Endodermal cell (in vitro differentiated cells): Measurements from ENCODE around the gene HDLBP. TPM values are rescaled to one million over a fixed set of nuclear protein-coding genes. Genes with fewer than 3 reads are reported as not detected.

Experiments used
- DNase-seq: peaks from one replicate; pipeline ENCODE4 v3.0.0-alpha.2; 2017
- H3K27ac ChIP-seq: 2 replicates; pipeline ENCODE4 v1.5.1; 2013; ENCODE audit warnings: mild to moderate bottlenecking, low read depth, low read length, moderate library complexity
- H3K27me3 ChIP-seq: 2 replicates; pipeline ENCODE4 v1.6.1; 2013; ENCODE audit warnings: mild to moderate bottlenecking, low read length, moderate library complexity; ENCODE audit not compliant: insufficient read depth, control insufficient read depth, poor library complexity, severe bottlenecking
- H3K36me3 ChIP-seq: 2 replicates; pipeline ENCODE4 v1.7.0; 2013; ENCODE audit warnings: mild to moderate bottlenecking, low read length, moderate library complexity; ENCODE audit not compliant: control insufficient read depth, insufficient read depth
- H3K4me1 ChIP-seq: one replicate; pipeline ENCODE4 v1.7.0; 2013; ENCODE audit warnings: low read length; ENCODE audit not compliant: control insufficient read depth, insufficient read depth
- H3K4me3 ChIP-seq: 2 replicates; pipeline ENCODE4 v1.5.1; 2013; ENCODE audit warnings: mild to moderate bottlenecking, low read length, moderate library complexity
- H3K9ac ChIP-seq: 2 replicates; pipeline ENCODE4 v1.6.1; 2013; ENCODE audit warnings: mild to moderate bottlenecking, low read length, moderate library complexity; ENCODE audit not compliant: poor library complexity, severe bottlenecking; ENCODE audit errors: extremely low read depth
- H3K9me3 ChIP-seq: 2 replicates; pipeline ENCODE4 v1.6.1; 2013; ENCODE audit warnings: mild to moderate bottlenecking, low read length, moderate library complexity; ENCODE audit not compliant: control insufficient read depth
- H3K27ac Mint-ChIP-seq: 2 replicates; pipeline ENCODE4 v1.8.0; 2020; ENCODE audit warnings: mixed read lengths
- H3K27me3 Mint-ChIP-seq: 2 replicates; pipeline ENCODE4 v1.8.0; 2021; ENCODE audit warnings: mild to moderate bottlenecking, mixed read lengths; ENCODE audit not compliant: insufficient read depth
- H3K36me3 Mint-ChIP-seq: 2 replicates; pipeline ENCODE4 v1.8.0; 2020; ENCODE audit warnings: low read depth, mixed read lengths
- H3K4me1 Mint-ChIP-seq: 2 replicates; pipeline ENCODE4 v1.8.0; 2020; ENCODE audit warnings: mixed read lengths
- H3K4me3 Mint-ChIP-seq: 2 replicates; pipeline ENCODE4 v1.8.0; 2020; ENCODE audit warnings: mild to moderate bottlenecking, moderate library complexity, mixed read lengths
- H3K9me3 Mint-ChIP-seq: 2 replicates; pipeline ENCODE4 v1.8.0; 2020; ENCODE audit warnings: mild to moderate bottlenecking, mixed read lengths
- WGBS, 2 experiments: methylation state at CpG; one replicate each; pipeline versions ENCODE4 v1.1.5 to v1.1.7; 2013; ENCODE audit warnings: missing lambda C conversion rate in 2 of 2, mixed read lengths in 1 of 2; ENCODE audit not compliant: insufficient coverage in 1 of 2, insufficient read length in 1 of 2; 5-methylcytosine and 5-hydroxymethylcytosine counted together
- total RNA-seq, 2 donors: library from RNA; stranded (reverse); fragmentation: NEBNext Ultra II Directional in 1 of 2; extraction: Animal tissue kit (Norgen Biotek cat#: 25700) in 1 of 2; gene quantifications; 2 replicates in 1 of 2; 3 replicates in 1 of 2; pipeline ENCODE4 v1.2.1, GENCODE V29; 2021
- TF ChIP-seq, protein P1 (sequence below): fragments of 200-600 bp; sonication (generic); conservative IDR thresholded peaks from 2 replicates; pipeline ENCODE4 v1.5.0; 2021; ENCODE audit warnings: antibody characterized with exemption, mild to moderate bottlenecking

HDLBP gene
- total RNA-seq, 2 donors from 2014 or later = 344 to 374 TPM

- Histone ChIP-seq H3K36me3 (no peaks in the 10 kb centered on the region), H3K4me3 (no peak overlapping the region), H3K9ac (no peak overlapping the region), H3K4me1 (peaks cover 3% of the 10 kb centered on the region), H3K9me3 (no peaks in the 10 kb centered on the region), H3K27me3 (no peaks in the 10 kb centered on the region), H3K27ac (no peak overlapping the region)
- TF ChIP-seq, protein P1, sequence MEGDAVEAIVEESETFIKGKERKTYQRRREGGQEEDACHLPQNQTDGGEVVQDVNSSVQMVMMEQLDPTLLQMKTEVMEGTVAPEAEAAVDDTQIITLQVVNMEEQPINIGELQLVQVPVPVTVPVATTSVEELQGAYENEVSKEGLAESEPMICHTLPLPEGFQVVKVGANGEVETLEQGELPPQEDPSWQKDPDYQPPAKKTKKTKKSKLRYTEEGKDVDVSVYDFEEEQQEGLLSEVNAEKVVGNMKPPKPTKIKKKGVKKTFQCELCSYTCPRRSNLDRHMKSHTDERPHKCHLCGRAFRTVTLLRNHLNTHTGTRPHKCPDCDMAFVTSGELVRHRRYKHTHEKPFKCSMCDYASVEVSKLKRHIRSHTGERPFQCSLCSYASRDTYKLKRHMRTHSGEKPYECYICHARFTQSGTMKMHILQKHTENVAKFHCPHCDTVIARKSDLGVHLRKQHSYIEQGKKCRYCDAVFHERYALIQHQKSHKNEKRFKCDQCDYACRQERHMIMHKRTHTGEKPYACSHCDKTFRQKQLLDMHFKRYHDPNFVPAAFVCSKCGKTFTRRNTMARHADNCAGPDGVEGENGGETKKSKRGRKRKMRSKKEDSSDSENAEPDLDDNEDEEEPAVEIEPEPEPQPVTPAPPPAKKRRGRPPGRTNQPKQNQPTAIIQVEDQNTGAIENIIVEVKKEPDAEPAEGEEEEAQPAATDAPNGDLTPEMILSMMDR = no peak
- H3K9me3 Mint-ChIP-seq = no peaks in the 10 kb centered on the region
- no peak overlapping the region for H3K4me3 Mint-ChIP-seq
- H3K36me3 Mint-ChIP-seq = no peaks in the 10 kb centered on the region
- DNase-seq = peak; percentile 7
- H3K27me3 Mint-ChIP-seq = no peaks in the 10 kb centered on the region
- H3K27ac Mint-ChIP-seq = no peak overlapping the region
- 91 to 100% methylated on average over 4 to 7 of the region's 8 CpGs for WGBS, 2 experiments
- H3K4me1 Mint-ChIP-seq = peaks cover 1% of the 10 kb centered on the region
These were observed 122.2 kb downstream of the HDLBP start for GRCh38 chr2:241193271-241193670.

GRCh38 chr2:241191081-241191480 is 124.4 kb downstream of the HDLBP start:
- WGBS, 2 experiments = 92 to 93% methylated on average over 3 to 14 of the region's 14 CpGs
- no peaks in the 10 kb centered on the region for H3K9me3 ChIP-seq
- H3K9ac ChIP-seq = no peak overlapping the region
- Mint-ChIP-seq H3K4me1 (peaks cover 4% of the 10 kb centered on the region), H3K4me3 (no peak overlapping the region), H3K27me3 (no peaks in the 10 kb centered on the region), H3K27ac (no peak overlapping the region), H3K9me3 (no peaks in the 10 kb centered on the region), H3K36me3 (no peaks in the 10 kb centered on the region)
- no peaks in the 10 kb centered on the region for H3K36me3 ChIP-seq
- TF ChIP-seq, protein P1 = no peak
- H3K27me3 ChIP-seq = no peaks in the 10 kb centered on the region
- DNase-seq = peak; percentile 31
- no peak overlapping the region for H3K4me3 ChIP-seq
- peaks cover 6% of the 10 kb centered on the region for H3K4me1 ChIP-seq
- no peak overlapping the region for H3K27ac ChIP-seq

- no peaks in the 10 kb centered on the region for H3K36me3 ChIP-seq
- no peak overlapping the region for H3K27ac ChIP-seq
- Mint-ChIP-seq H3K27me3 (no peaks in the 10 kb centered on the region), H3K36me3 (no peaks in the 10 kb centered on the region), H3K4me3 (no peak overlapping the region), H3K9me3 (no peaks in the 10 kb centered on the region), H3K4me1 (peaks cover 4% of the 10 kb centered on the region), H3K27ac (no peak overlapping the region)
- H3K27me3 ChIP-seq = no peaks in the 10 kb centered on the region
- no peak overlapping the region for H3K9ac ChIP-seq
- H3K4me1 ChIP-seq = peaks cover 6% of the 10 kb centered on the region
- no peak overlapping the region for H3K4me3 ChIP-seq
- TF ChIP-seq, protein P1 = no peak
- WGBS, 2 experiments = 94% methylated on average over 8 to 19 of the region's 19 CpGs
- no peaks in the 10 kb centered on the region for H3K9me3 ChIP-seq
- peak; percentile 54 for DNase-seq
These were observed 125.0 kb downstream of the HDLBP start for GRCh38 chr2:241190291-241190981.
